ES-I3 (cell line): ENCODE results near the gene MRPL17.

ENCODE experiments used
- H3K36me3 ChIP-seq: 2 replicates; pipeline ENCODE4 v1.6.1; 2013; ENCODE audit warnings: mild to moderate bottlenecking, low read length, control low read depth, moderate library complexity; ENCODE audit not compliant: insufficient read depth
- H3K4me1 ChIP-seq: 2 replicates; pipeline ENCODE4 v1.6.1; 2013; ENCODE audit warnings: mild to moderate bottlenecking, control low read depth, low read length; ENCODE audit not compliant: insufficient read depth
- H3K9ac ChIP-seq: 2 replicates; pipeline ENCODE4 v1.6.1; 2013; ENCODE audit warnings: low read depth, mild to moderate bottlenecking, low read length, moderate library complexity
- H3K9me3 ChIP-seq: 2 replicates; pipeline ENCODE4 v1.6.1; 2013; ENCODE audit warnings: mild to moderate bottlenecking, low read length, moderate library complexity; ENCODE audit not compliant: control insufficient read depth, insufficient read depth

The MRPL17 gene

GRCh38 chr11:6670202-6670830 is 12.8 kb downstream of the MRPL17 start:
- no peaks in the 10 kb centered on the region for H3K9me3 ChIP-seq
- no peaks in the 10 kb centered on the region for H3K36me3 ChIP-seq
- no peak overlapping the region for H3K9ac ChIP-seq
- no peaks in the 10 kb centered on the region; the same call in 1 of the 2 replicates for H3K4me1 ChIP-seq

GRCh38 chr11:6667733-6668374 is 15.3 kb downstream of the MRPL17 start:
- Histone ChIP-seq H3K9me3 (no peaks in the 10 kb centered on the region), H3K4me1 (no peaks in the 10 kb centered on the region; the same call in 1 of the 2 replicates), H3K9ac (no peak overlapping the region), H3K36me3 (no peaks in the 10 kb centered on the region)

GRCh38 chr11:6666302-6667183 is 16.6 kb downstream of the MRPL17 start:
- Histone ChIP-seq H3K9ac (no peak overlapping the region), H3K4me1 (no peaks in the 10 kb centered on the region; the same call in 1 of the 2 replicates), H3K36me3 (no peaks in the 10 kb centered on the region), H3K9me3 (no peaks in the 10 kb centered on the region)

GRCh38 chr11:6664551-6664950 is 18.6 kb downstream of the MRPL17 start:
- Histone ChIP-seq H3K9me3 (no peaks in the 10 kb centered on the region), H3K4me1 (no peaks in the 10 kb centered on the region; the same call in 1 of the 2 replicates), H3K36me3 (no peaks in the 10 kb centered on the region), H3K9ac (no peak overlapping the region)

- no peak overlapping the region for H3K9ac ChIP-seq
- no peaks in the 10 kb centered on the region; the same call in 1 of the 2 replicates for H3K4me1 ChIP-seq
- H3K9me3 ChIP-seq = no peaks in the 10 kb centered on the region
- no peaks in the 10 kb centered on the region for H3K36me3 ChIP-seq
Measured at GRCh38 chr11:6663794-6664469, 19.2 kb downstream of the MRPL17 start.

- Histone ChIP-seq H3K36me3 (no peaks in the 10 kb centered on the region), H3K9me3 (no peaks in the 10 kb centered on the region), H3K4me1 (peaks cover 7% of the 10 kb centered on the region), H3K9ac (no peak overlapping the region)
Measured at GRCh38 chr11:6660712-6661111, 22.4 kb downstream of the MRPL17 start.

GRCh38 chr11:6658647-6659046 is 24.5 kb downstream of the MRPL17 start:
- peaks cover 7% of the 10 kb centered on the region for H3K4me1 ChIP-seq
- H3K9ac ChIP-seq = no peak overlapping the region
- no peaks in the 10 kb centered on the region for H3K36me3 ChIP-seq
- no peaks in the 10 kb centered on the region for H3K9me3 ChIP-seq

- Histone ChIP-seq H3K36me3 (no peaks in the 10 kb centered on the region), H3K4me1 (peaks cover 7% of the 10 kb centered on the region), H3K9ac (no peak overlapping the region), H3K9me3 (no peaks in the 10 kb centered on the region)
Measured at GRCh38 chr11:6657346-6657745, 25.8 kb downstream of the MRPL17 start.

- H3K9ac ChIP-seq = peak overlapping the region; percentile 91
- H3K36me3 ChIP-seq = no peaks in the 10 kb centered on the region
- no peaks in the 10 kb centered on the region for H3K9me3 ChIP-seq
- peaks cover 7% of the 10 kb centered on the region for H3K4me1 ChIP-seq
Measured at GRCh38 chr11:6656936-6657335, 26.2 kb downstream of the MRPL17 start.

GRCh38 chr11:6656584-6656915 is 26.6 kb downstream of the MRPL17 start:
- Histone ChIP-seq H3K9me3 (no peaks in the 10 kb centered on the region), H3K4me1 (peaks cover 7% of the 10 kb centered on the region), H3K36me3 (no peaks in the 10 kb centered on the region), H3K9ac (peak overlapping the region; percentile 91)

GRCh38 chr11:6655790-6656583 is 27.2 kb downstream of the MRPL17 start, which contains the start of gene DCHS1:
TSS of gene DCHS1 (minus strand) at chr11:6655809. CDS start at chr11:6641613, 14,196 bp downstream.
- Histone ChIP-seq H3K36me3 (no peaks in the 10 kb centered on the region), H3K9me3 (no peaks in the 10 kb centered on the region), H3K9ac (peak within 1 kb of the TSS; percentile 91), H3K4me1 (peaks cover 7% of the 10 kb centered on the region)

GRCh38 chr11:6655020-6655789 is 27.9 kb downstream of the MRPL17 start:
- Histone ChIP-seq H3K9ac (peak overlapping the region; percentile 38; the same call in 1 of the 2 replicates), H3K9me3 (no peaks in the 10 kb centered on the region), H3K4me1 (peaks cover 7% of the 10 kb centered on the region), H3K36me3 (no peaks in the 10 kb centered on the region)
